Activated CD4-positive, alpha-beta T cell treated with anti-CD3 and anti-CD28 coated beads for 4 hours (primary cell): Measurements from ENCODE around the gene EEF2KMT.
"Not testable (repeated sequence)": the region's sequence is repeated elsewhere in the genome, so short reads cannot be mapped to it uniquely, and the experiment has no call there.

Source experiments
- DNase-seq, 2 donors: peaks; one replicate each; pipeline ENCODE4 v3.0.0-alpha.2; 2020

The EEF2KMT gene, protein sequence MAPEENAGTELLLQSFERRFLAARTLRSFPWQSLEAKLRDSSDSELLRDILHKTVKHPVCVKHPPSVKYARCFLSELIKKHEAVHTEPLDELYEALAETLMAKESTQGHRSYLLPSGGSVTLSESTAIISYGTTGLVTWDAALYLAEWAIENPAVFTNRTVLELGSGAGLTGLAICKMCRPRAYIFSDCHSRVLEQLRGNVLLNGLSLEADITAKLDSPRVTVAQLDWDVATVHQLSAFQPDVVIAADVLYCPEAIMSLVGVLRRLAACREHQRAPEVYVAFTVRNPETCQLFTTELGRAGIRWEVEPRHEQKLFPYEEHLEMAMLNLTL

DNA sequence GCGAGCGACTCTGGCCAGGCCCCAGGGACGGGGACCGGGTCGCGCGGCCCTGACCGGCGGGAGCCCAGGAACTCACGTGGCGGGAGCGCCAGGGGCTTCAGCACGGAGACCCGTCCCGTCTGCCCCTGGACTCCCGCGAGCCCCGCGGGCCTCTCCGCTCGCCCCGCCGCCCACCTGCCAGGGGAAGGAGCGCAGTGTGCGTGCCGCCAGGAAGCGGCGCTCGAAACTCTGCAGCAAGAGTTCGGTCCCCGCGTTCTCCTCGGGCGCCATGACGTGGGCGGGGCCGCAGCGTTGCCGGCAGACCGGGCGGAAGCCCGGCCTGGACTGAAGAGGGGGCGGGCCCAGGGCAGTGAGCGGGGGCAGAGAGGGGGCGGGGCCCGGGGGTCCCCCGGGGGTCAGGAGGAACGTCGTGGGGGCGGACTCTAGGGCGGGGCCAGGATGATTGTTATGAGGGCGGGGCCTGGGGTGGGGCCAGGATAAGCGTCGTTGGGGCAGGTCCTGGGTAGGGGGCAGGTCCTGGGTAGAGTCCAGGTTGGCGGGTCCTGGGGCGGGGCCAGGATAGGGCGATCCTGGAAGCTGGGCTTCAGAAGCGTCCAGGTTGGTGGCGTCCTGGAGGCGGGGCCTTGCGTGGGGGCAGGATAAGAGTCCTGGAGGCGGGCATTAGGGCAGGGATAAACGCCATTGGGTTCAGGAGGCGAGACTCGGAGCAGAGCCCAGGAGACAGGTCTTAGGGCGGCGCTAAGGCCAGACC is at the start of gene EEF2KMT:
EEF2KMT (minus strand) TSS at position 326 of the 751 bp plus-strand sequence; CDS start at position 270, 56 bp downstream.
- DNase-seq, result peak; percentile 88 to 91

DNA sequence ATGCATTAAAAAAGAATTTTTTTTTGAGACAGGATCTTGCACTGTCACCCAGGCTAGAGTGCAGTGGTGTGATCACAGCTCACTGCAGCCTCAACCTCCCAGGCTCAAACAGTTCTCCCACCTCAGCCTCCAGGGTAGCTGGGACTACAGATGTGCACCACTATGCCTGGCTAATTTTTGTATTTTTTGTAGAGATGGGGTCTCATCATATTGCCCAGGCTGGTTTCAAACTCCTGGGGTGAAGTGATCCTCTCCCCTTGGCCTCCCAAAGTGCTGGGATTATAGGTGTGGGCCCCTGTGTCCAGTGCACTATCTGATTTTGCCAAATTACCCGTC is 47.0 kb upstream of the EEF2KMT start:
- not testable (repeated sequence) for DNase-seq

DNA sequence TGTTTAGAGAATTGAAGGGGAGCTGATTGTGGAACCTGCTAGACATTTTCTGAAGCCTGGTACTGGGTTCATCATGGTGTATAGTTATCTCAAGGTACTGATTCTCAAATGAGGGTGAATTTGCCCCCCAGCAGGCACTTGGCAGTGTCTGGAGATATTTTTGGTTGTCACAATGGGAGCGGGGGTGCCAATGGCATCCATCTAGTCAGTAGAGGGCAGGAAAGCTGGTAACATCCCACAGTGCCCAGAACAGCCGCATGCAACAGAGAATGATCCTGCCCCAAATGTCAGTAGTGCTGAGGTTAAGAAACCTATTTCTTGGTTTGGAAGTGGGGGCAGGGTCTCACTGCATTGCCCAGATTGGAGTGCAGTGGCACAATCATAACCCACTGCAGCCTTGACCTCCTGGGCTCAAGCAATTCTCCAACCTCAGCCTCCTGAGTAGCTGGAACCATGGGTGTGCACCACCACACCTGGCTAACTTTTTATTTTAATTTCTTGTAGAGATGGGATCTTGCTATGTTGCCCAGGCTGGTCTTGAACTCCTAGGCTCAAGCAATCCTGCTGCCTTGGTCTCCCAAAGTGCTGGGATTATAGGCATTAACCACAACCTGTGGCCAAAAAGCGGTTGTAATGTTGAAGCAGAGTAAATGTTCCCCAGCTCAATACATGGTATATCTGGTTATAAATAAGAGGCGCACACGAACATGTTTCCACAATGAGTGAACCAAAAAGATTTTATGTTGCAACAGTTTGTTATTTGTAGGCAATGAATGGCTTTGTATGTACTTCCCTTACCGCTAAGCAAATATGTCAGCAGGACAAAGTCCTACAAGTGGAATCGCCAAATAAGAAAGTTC is 46.4 kb upstream of the EEF2KMT start:
- DNase-seq, result no peak

GRCh38 chr16:5140151-5140550 is 42.6 kb upstream of the EEF2KMT start:
- not testable (repeated sequence) for DNase-seq

DNA sequence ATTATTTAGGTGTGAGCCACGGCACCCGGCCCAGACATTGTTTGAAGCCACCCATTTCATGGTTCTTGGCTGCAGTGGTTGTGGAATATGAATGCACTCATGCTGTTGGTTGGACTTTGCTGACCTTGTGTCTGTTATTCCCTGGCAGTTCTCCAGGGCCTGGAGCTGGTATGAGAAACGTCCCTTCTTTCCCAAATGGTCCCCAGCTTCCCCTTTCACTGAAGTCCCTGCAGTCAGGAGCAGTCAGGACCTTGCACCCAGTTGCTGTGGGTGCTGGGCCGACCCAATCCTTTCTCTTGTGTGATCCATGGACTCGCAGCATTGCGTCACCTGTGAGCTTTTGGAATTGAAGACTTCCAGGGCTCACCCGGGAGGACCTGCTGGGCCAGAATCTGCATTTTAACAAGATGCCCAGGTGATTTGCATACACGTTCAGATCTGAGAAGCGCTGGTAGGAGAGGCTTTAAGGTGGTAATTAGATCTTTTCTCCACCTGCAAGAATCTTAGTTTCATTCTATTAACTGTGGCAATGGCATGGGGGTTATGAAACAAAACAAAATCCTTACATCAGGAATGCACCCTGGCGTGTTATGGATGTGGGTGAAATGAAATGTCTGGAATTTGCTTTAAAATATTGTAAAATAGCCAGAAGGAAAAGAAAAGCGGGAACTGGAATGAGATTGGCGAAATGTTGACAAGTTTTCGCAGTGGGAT is 37.3 kb upstream of the EEF2KMT start:
- DNase-seq, result not testable (repeated sequence)

- not testable (repeated sequence) for DNase-seq
Measured at GRCh38 chr16:5132915-5133600, 35.5 kb upstream of the EEF2KMT start.

DNA sequence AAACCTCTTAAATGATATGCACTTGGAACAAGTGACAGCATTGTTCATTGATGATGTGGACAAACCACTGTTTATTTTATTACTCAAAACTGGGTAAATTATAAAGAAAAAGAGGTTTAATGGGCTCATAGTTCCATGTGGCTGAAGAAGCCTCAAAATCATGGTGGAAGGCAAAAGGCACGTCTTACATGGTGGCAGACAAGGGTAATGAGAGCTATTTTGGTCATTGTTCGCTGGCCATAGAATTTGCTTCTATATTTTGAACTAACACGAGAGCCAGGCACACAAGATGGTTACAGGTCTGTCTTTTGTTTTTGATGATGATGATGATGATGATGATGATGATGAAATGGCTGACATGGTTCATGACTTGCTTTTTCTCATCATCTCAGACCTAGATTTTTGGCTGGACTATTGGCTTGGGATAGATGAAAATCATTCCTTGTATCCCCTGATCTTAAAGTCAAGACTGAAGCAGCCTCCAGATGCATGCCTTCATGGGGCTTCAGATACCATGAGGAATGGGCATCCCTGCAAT is 33.9 kb upstream of the EEF2KMT start:
- not testable (repeated sequence) for DNase-seq

DNA sequence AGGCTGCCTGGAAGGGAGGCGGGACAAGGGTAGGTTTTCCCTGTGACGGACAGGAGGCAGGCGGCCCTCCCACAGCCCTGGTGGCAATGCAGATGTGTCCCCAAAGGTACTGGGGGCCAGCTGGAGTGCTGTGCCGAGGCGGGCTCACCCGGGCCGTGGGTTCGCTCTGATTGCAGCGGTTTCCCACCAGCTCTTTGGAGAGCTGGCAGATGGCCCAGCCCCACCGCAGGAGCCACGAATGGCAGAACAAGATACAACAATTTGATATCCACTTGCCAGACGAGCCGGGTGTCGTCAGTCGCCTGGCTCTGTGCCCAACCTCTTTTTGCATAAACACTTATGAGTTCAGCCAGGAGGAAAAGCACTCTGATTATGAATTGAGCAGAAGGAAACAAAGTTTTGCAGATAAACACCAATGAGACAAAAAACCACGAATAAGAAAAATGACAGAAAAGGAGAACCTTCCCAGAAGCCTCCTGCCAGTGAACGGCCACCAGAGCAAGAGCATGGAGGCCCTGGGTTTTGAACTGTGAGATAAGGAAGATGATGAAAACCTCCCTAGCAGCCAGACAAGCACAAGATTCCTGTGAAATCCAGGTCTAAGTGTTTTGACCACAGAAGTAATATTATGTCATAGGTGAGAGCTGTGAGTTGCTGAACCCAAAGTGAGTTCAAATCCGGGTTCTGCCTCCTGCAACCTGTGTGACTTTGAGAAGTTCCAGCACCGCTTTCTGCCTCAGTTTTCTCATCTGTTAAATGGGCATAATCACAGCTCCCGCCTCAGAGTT is 19.9 kb upstream of the EEF2KMT start:
- peak in 1 of 2 donors; percentile 8 for DNase-seq

DNA sequence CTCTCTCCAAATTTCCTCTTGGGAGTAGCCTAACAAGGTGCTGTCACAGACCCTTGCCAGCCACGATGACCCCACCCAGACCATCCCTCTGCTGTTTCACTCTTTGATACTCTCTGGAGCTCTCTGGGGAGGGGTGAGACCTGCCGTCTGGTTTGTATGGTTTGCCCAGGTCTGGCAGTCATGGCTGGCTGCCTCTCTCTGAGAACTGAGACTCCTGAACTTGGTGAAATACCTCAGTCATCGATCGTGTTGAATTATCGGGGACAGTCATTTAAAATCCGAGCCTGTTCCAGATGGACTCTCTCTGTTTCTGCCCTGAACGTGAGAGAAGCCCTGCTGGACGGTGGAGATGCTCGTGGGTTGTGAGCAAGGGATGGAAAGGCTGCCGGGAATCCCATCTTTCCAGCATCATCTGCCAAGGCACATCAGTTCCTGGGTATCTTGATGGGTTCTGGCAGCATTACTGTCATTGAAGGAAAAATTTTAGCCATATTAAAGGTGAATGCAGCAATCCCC is 19.2 kb upstream of the EEF2KMT start:
- not testable (repeated sequence) for DNase-seq

- not testable (repeated sequence) for DNase-seq
Measured at GRCh38 chr16:5110933-5111332, 13.3 kb upstream of the EEF2KMT start.

- no peak for DNase-seq
Measured at GRCh38 chr16:5108505-5109158, 11.0 kb upstream of the EEF2KMT start.

GRCh38 chr16:5105039-5105438 is 7.4 kb upstream of the EEF2KMT start:
- not testable (repeated sequence) for DNase-seq

DNA sequence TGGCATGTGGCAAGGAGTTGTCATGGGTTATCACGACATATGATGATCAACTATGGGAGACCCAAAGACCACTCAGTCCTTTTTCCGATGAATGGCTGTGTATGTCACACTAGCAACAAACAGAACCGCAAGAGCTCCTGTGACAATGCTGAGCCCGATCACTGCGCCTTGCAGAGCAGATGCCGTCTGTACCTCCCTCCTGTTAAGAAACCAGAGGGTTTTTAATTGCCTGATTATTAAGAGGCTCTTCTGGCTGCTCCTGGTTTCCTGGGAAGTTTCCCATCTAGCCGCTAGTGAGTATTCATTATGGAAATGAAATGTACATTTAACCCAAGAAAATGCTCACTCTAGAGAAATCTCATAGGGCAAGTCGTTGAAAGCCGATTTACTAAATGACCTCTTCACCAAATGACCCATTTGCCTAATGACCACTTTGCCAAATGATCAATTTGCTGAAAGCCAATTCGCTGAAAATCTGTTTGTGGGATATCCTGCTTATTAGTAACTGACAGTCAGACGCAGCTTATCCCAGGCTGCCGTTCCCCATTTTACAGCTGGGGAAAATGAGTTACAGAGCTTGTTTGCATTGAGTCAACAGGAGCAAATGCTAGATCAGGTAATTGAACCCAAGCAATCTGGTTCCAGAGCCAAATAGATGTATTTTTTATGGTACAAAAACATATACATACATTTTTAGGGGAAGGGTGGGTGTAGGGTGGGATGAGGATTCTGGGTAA is 5.9 kb upstream of the EEF2KMT start:
- not testable (repeated sequence) for DNase-seq

DNA sequence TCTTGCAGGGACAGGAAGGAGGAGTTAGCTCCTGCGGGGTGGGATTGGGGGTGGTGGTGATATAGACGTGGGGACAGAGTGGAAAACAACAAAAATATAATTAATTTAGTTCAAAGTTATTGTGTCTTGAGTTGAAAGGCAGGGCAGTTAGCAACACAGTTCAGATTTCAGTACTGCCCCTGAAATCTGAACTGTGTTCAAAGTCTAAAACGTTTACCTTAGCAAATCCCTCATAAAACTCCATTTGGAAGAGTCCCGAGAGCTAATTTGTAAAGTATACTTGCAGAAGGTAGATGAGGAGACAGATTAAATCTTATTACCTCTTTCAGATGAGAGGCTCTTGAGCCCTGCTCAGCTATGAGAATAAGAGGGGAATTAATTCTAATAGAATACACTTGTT is 1.6 kb upstream of the EEF2KMT start:
- not testable (repeated sequence) for DNase-seq

DNA sequence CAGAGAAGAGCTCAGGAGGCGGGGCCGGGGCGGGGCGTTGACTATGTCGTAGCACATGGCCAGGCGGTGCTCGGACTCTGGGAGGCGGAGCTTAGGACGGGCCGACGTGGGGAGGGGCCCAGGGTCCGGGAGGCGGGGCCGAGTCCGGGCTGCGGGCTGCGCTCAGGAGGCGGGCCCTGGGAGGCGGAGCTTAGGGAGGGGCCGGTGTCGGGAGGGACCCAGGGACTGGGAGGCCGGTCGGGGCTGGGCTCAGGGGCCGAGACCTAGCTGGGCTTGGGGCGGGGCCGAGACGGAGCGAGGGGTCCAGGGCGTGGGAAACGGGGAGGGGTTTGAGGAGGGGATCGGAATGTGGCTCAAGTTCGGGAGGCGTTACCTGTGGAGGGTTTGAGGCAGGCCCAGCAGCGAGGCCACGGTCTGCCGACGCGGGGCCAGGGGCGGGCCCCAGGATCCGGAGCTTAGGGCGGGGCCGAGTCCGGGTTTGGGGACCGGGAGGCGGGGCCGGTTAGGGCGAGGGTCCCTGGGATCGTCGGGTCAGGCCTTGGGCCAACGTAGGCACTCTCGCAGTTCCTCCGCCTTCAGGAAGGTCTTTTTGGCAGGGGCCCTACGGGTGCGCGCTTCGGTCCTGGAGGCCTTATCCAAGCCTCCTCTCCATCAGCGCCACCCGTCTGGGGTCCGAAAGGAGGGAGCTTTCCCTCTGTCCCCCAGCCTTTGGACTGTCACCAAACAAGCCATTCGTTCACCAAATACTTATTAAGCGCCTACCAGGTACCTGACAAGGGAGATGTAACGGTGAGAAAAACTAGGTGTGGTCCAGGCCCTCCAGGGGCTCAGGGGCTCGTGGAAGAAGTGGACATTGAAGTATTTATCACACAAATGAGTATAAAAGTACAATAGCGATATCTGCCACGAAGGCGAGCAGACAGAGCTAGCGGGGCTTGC is 895 bp upstream of the EEF2KMT start:
- DNase-seq, result peak; percentile 95 to 96

- peak; percentile 28 to 34 for DNase-seq
Measured at GRCh38 chr16:5097061-5097469, 530 bp downstream of the EEF2KMT start.

- DNase-seq, result not testable (repeated sequence)
Measured at GRCh38 chr16:5096437-5097060, 1.0 kb downstream of the EEF2KMT start.
